Gastroesophageal sphincter (tissue), 4 donors: ENCODE results near the gene COX19. TPM values are rescaled to one million over a fixed set of nuclear protein-coding genes. Genes with fewer than 3 reads are reported as not detected.

Experiments used
- ATAC-seq: fragments of 150-250 bp; one replicate; pipeline ENCODE4 v1.9.1; 2016; ENCODE audit warnings: mild to moderate bottlenecking, moderate library complexity
- H3K27ac ChIP-seq, 4 donors: fragments of 200-600 bp; sonication (generic) in 3 of 4; 1 replicate in 3 of 4; 2 replicates in 1 of 4; pipeline ENCODE4 v1.5.1; 2016 to 2019
- H3K27me3 ChIP-seq: fragments of 200-600 bp; sonication (generic); one replicate; pipeline ENCODE4 v1.5.1; 2019
- H3K36me3 ChIP-seq, 2 donors: fragments of 200-600 bp; sonication (generic); one replicate each; pipeline ENCODE4 v1.5.1; 2019; ENCODE audit warnings: control low read depth in 1 of 2
- H3K4me1 ChIP-seq, 3 donors: fragments of 200-600 bp; sonication (generic); 1 replicate in 2 of 3; 2 replicates in 1 of 3; pipeline ENCODE4 v1.5.1; 2016 to 2019; ENCODE audit warnings: control low read depth in 2 of 3
- H3K4me3 ChIP-seq, 2 donors: fragments of 200-600 bp; sonication (generic); one replicate each; pipeline ENCODE4 v1.5.1; 2019; ENCODE audit warnings: mild to moderate bottlenecking in 1 of 2, moderate library complexity in 1 of 2
- H3K9me3 ChIP-seq, 3 donors: fragments of 200-600 bp; sonication (generic); one replicate each; pipeline ENCODE4 v1.5.1; 2017 to 2019; ENCODE audit warnings: control low read depth in 2 of 3
- CTCF ChIP-seq, 4 experiments: fragments of 200-600 bp in 2 of 4; fragments of 450-650 bp in 2 of 4; sonication (generic) in 1 of 4; IDR thresholded peaks; one replicate each; pipeline ENCODE4 v1.5.1; 2017 to 2019; ENCODE audit warnings: antibody characterized with exemption in 4 of 4, mild to moderate bottlenecking in 2 of 4, moderate library complexity in 2 of 4
- EP300 ChIP-seq: sonication (generic); formaldehyde crosslinking; IDR thresholded peaks from one replicate; pipeline ENCODE4 v1.6.1; 2017; ENCODE audit warnings: antibody characterized with exemption, mild to moderate bottlenecking
- POLR2A ChIP-seq, 2 donors: fragments of 450-650 bp; IDR thresholded peaks; one replicate each; pipeline ENCODE4 v1.6.1; 2017; ENCODE audit warnings: antibody characterized with exemption in 2 of 2, mild to moderate bottlenecking in 2 of 2, moderate library complexity in 1 of 2
- POLR2AphosphoS5 ChIP-seq: sonication (generic); formaldehyde crosslinking; IDR thresholded peaks from one replicate; pipeline ENCODE4 v1.6.1; 2017; ENCODE audit warnings: antibody characterized with exemption
- WGBS, 2 donors: methylation state at CpG; one replicate each; pipeline ENCODE4 v1.1.5; 2018; ENCODE audit warnings: low coverage in 1 of 2; 5-methylcytosine and 5-hydroxymethylcytosine counted together
- total RNA-seq, 4 donors: library from RNA; depleted of rRNA; stranded (reverse); fragments of >200 nt; gene quantifications; one replicate each; pipeline ENCODE4 v1.1.0, GENCODE V29; 2016

The COX19 gene
- total RNA-seq, 4 donors from 2014 or later = 6.0 to 16.7 (median 12.0) TPM

- ATAC-seq = no peak
- Histone ChIP-seq H3K4me3 (no peak overlapping the region), H3K27me3 (no peaks in the 10 kb centered on the region), H3K9me3 (no peaks in the 10 kb centered on the region), H3K4me1 (peaks cover 0 to 74% (median 17%) of the 10 kb centered on the region in 3 donors), H3K27ac (no peak overlapping the region), H3K36me3 (peaks cover 0 to 68% of the 10 kb centered on the region in 2 donors)
- TF ChIP-seq CTCF (IDR thresholded peaks at IDR 0.05) (no peak), POLR2AphosphoS5 (no peak), EP300 (no peak), POLR2A (IDR thresholded peaks at IDR 0.05) (no peak)
- 100% methylated on average over 2 to 6 of the region's 11 CpGs for WGBS, 2 donors
These were observed 5.9 kb downstream of the COX19 start for GRCh38 chr7:969403-969802.

GRCh38 chr7:968205-969105 lies 6.9 kb downstream of the COX19 start:
- Histone ChIP-seq H3K27me3 (no peaks in the 10 kb centered on the region), H3K27ac (no peak overlapping the region), H3K4me1 (peaks cover 0 to 74% (median 20%) of the 10 kb centered on the region in 3 donors), H3K9me3 (no peaks in the 10 kb centered on the region), H3K4me3 (no peak overlapping the region), H3K36me3 (peaks cover 0 to 68% of the 10 kb centered on the region in 2 donors)
- no peak for ATAC-seq
- 53 to 78% methylated on average over 4 to 5 of the region's 24 CpGs for WGBS, 2 donors
- TF ChIP-seq POLR2A (IDR thresholded peaks at IDR 0.05) (no peak), POLR2AphosphoS5 (no peak), CTCF (IDR thresholded peaks at IDR 0.05) (no peak), EP300 (no peak)

GRCh38 chr7:967361-968082 lies 7.8 kb downstream of the COX19 start:
- H3K27me3 ChIP-seq = no peaks in the 10 kb centered on the region
- no peak overlapping the region for H3K27ac ChIP-seq
- no peak for ATAC-seq
- TF ChIP-seq POLR2AphosphoS5 = no peak
- no peak for TF ChIP-seq CTCF (IDR thresholded peaks at IDR 0.05)
- TF ChIP-seq EP300 = no peak
- no peak for TF ChIP-seq POLR2A (IDR thresholded peaks at IDR 0.05)
- peaks cover 0 to 76% (median 25%) of the 10 kb centered on the region in 3 donors for H3K4me1 ChIP-seq
- H3K9me3 ChIP-seq = no peaks in the 10 kb centered on the region
- H3K36me3 ChIP-seq = peaks cover 0 to 62% of the 10 kb centered on the region in 2 donors
- no peak overlapping the region for H3K4me3 ChIP-seq
- WGBS, 2 donors = 81 to 86% methylated on average over 6 to 11 of the region's 39 CpGs

GRCh38 chr7:966291-967069 lies 8.9 kb downstream of the COX19 start:
- Histone ChIP-seq H3K4me3 (no peak overlapping the region), H3K27me3 (no peaks in the 10 kb centered on the region), H3K9me3 (no peaks in the 10 kb centered on the region), H3K4me1 (peaks cover 0 to 71% (median 25%) of the 10 kb centered on the region in 3 donors), H3K27ac (peak overlapping the region in 3 of 4 donors; percentile 31 to 90 (median 88)), H3K36me3 (peaks cover 0 to 52% of the 10 kb centered on the region in 2 donors)
- TF ChIP-seq POLR2A (IDR thresholded peaks at IDR 0.05) (no peak), CTCF (IDR thresholded peaks at IDR 0.05) (no peak), EP300 (no peak), POLR2AphosphoS5 (no peak)
- ATAC-seq = no peak
- 70 to 84% methylated on average over 9 to 19 of the region's 22 CpGs for WGBS, 2 donors
